Measurements from ENCODE around the gene GPR42. TPM values are rescaled to one million over a fixed set of nuclear protein-coding genes. Genes with fewer than 3 reads are reported as not detected.

GPR42 gene
- total RNA-seq, 1 experiment from 2014 or later: not detected

DNA sequence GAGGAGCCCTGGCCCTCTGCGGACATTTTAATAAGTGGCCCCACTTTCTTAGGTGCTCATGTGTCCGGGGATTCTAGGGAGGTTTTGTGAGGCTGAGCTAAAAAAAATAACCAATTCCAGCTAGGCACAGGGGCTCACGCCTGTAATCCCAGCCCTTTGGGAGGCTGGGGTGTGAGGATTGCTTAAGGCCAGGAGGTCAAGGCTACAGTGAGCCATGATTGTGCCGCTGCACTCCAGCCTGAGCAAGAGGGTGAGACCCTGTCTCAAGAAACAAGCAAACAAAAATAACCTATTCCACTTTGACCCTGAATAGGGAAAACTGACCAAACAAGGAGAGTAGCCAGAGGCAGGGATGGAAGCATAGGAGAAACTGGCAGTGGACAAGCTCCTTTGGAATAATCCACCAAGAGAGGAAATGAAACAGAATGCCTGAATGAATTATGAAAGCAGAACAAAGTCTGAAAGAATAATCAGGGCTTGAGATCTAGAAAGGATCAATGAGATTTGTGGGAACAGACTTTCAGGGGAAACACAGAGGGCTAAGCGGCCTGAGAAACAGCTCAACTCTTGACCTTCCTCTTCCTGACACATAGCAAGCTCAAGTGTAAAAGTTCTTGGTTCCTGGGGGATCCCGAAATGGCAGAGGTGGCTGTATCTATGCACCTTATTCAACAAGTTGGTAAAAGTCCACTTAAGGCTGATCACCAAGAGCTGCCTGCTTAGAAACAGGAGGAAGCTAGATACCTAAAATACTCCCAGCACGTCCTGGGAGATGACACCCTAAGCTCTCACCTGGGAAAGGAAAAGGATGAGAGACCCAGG lies 47.1 kb downstream of the GPR42 start:
- DNase-seq (ENCODE audit: low read depth): no peak

DNA sequence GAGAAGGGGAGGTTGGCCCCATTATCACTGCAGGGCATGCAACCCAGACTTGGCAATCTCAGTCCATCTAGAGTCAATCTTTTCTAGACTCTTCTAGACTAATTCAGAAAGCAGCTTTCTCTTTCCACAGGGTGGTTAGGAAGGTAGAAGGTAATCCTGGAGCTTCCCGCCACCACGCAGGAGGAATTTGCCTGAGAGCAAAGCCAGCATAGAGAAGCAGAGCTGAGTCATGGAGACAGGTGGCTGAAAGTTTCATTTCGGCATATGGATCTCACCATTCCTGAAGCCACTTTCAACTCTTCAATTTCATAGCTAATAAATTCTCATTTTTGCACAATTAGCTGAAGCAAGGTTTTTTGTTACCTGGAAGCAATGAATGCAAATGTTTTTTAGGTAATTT lies 48.2 kb downstream of the GPR42 start:
- DNase-seq (ENCODE audit: low read depth): no peak

DNA sequence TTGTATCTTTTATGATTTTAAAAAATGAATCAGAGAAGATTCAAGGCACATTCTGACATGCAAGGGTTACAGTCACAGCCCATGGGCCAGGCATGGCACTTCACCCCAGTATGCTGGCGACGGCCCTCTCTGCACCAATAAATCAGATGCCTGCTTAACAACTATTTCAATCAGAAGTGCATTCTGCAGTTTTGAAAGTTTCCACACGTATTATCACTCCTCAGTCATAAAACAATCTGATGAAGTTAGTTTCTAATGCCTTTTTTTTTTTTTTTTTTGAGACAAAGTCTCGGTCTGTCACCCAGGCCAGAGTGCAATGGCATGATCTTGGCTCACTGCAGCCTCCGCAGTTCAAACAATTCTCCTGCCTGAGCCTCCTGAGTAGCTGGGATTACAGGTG lies 48.9 kb downstream of the GPR42 start:
- DNase-seq (ENCODE audit: low read depth): no peak

DNA sequence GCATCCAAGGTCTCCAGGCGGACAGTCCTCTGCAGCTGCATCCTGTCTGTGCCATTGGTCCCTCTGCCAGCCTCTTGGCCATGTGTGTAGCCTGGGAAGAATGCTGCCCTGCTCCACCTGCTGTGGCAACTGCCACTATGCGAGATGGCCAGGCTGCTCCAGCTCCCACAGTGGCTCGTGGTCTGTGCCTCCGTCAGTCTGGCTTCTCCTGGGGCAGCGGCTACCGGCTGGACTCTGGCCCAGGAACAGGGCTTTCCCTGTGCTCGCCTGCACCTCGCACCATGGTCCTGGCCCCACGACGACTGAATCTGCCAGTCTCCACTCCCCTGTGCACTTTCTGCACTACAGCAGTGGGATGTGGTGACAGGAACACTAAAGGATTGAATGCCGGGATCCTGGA lies 50.5 kb downstream of the GPR42 start:
- no peak for DNase-seq (ENCODE audit: low read depth)

Small RNA genes lying within 50 kb of the gene (small RNA-seq; reads per million reads assigned to genes)
- not detected for gene RN7SL491P

Other genes starting within 250 kb of the GPR42 start
- not detected in 2 replicates for gene LGI4, start 236.0 kb upstream of the GPR42 start, total RNA-seq (2014; rRNA removed; shearing (Covaris generic))
- gene FXYD1, start 232.2 kb upstream of the GPR42 start, total RNA-seq (2014; rRNA removed; shearing (Covaris generic)): not detected in 2 replicates
- gene FXYD7, start 227.8 kb upstream of the GPR42 start, total RNA-seq (2014; rRNA removed; shearing (Covaris generic)): 0.66 and 1.7 TPM in 2 replicates
- 255 and 385 TPM in 2 replicates for gene FXYD5, start 216.3 kb upstream of the GPR42 start, total RNA-seq (2014; rRNA removed; shearing (Covaris generic))
- gene FAM187B, start 142.3 kb upstream of the GPR42 start, total RNA-seq (2014; rRNA removed; shearing (Covaris generic)): not detected in 2 replicates
- 0.23 and 1.3 TPM in 2 replicates for gene LSR, start 122.1 kb upstream of the GPR42 start, total RNA-seq (2014; rRNA removed; shearing (Covaris generic))
- gene USF2, start 102.1 kb upstream of the GPR42 start, total RNA-seq (2014; rRNA removed; shearing (Covaris generic)): 106 and 129 TPM in 2 replicates
- not detected in 2 replicates for gene HAMP, start 88.5 kb upstream of the GPR42 start, total RNA-seq (2014; rRNA removed; shearing (Covaris generic))
- gene MAG, start 78.9 kb upstream of the GPR42 start, total RNA-seq (2014; rRNA removed; shearing (Covaris generic)): not detected in 2 replicates
- 23.2 and 27.6 TPM in 2 replicates for gene CD22, start 41.9 kb upstream of the GPR42 start, total RNA-seq (2014; rRNA removed; shearing (Covaris generic))
- 0.06 TPM in 1 of 2 replicates, not detected in the other for gene FFAR1, start 23.2 kb upstream of the GPR42 start, total RNA-seq (2014; rRNA removed; shearing (Covaris generic))
- gene FFAR3, start 12.6 kb upstream of the GPR42 start, total RNA-seq (2014; rRNA removed; shearing (Covaris generic)): 0.11 TPM in 1 of 2 replicates, not detected in the other
- gene FFAR2, start 77.2 kb downstream of the GPR42 start, total RNA-seq (2014; rRNA removed; shearing (Covaris generic)): not detected in 2 replicates
- gene KRTDAP, start 119.4 kb downstream of the GPR42 start, total RNA-seq (2014; rRNA removed; shearing (Covaris generic)): not detected in 2 replicates
- gene DMKN, start 142.6 kb downstream of the GPR42 start, total RNA-seq (2014; rRNA removed; shearing (Covaris generic)): 34.4 and 53.0 TPM in 2 replicates
- 3.0 and 14.9 TPM in 2 replicates for gene SBSN, start 157.2 kb downstream of the GPR42 start, total RNA-seq (2014; rRNA removed; shearing (Covaris generic))
- not detected in 2 replicates for gene GAPDHS, start 162.4 kb downstream of the GPR42 start, total RNA-seq (2014; rRNA removed; shearing (Covaris generic))
- 162 and 178 TPM in 2 replicates for gene TMEM147, start 174.6 kb downstream of the GPR42 start, total RNA-seq (2014; rRNA removed; shearing (Covaris generic))
- gene ATP4A, start 192.6 kb downstream of the GPR42 start, total RNA-seq (2014; rRNA removed; shearing (Covaris generic)): not detected in 2 replicates
- not detected in 2 replicates for gene PMIS2, start 215.1 kb downstream of the GPR42 start, total RNA-seq (2014; rRNA removed; shearing (Covaris generic))
- gene HAUS5, start 241.7 kb downstream of the GPR42 start, total RNA-seq (2014; rRNA removed; shearing (Covaris generic)): 19.7 and 21.1 TPM in 2 replicates